Central memory CD8-positive, alpha-beta T cell (primary cell): ENCODE measurements around the gene TPRX1.
A peak's percentile ranks its signal among the peaks of the same experiment; 100 is the strongest.
"Not testable (repeated sequence)": the region's sequence is repeated elsewhere in the genome, so short reads cannot be mapped to it uniquely, and the experiment has no call there.

Experiments
- ATAC-seq: fragments of 150-1000 bp; cut with Tn5 transposase; replicated peaks from 2 replicates; pipeline ENCODE4 v1.10.0; 2022; ENCODE audit warnings: mild to moderate bottlenecking, moderate FRiP score, moderate number of reproducible peaks; ENCODE audit not compliant: poor library complexity, severe bottlenecking; ENCODE audit errors: extremely low read depth
- DNase-seq, 2 donors: peaks; one replicate each; pipeline ENCODE4 v3.0.0; 2021; ENCODE audit warnings: low spot score in 2 of 2
- H3K27ac Mint-ChIP-seq: one replicate; pipeline ENCODE4 v1.8.0; 2022; ENCODE audit warnings: low read depth, mild to moderate bottlenecking, moderate library complexity, mixed read lengths
- H3K27me3 Mint-ChIP-seq: one replicate; pipeline ENCODE4 v1.8.0; 2022; ENCODE audit warnings: mixed read lengths
- H3K36me3 Mint-ChIP-seq: one replicate; pipeline ENCODE4 v1.8.0; 2022; ENCODE audit warnings: mild to moderate bottlenecking, moderate library complexity, mixed read lengths; ENCODE audit not compliant: insufficient read depth
- H3K4me1 Mint-ChIP-seq: one replicate; pipeline ENCODE4 v1.8.0; 2022; ENCODE audit warnings: mixed read lengths
- H3K4me3 Mint-ChIP-seq: one replicate; pipeline ENCODE4 v1.8.0; 2022; ENCODE audit warnings: mild to moderate bottlenecking, moderate library complexity, mixed read lengths
- H3K9me3 Mint-ChIP-seq: one replicate; pipeline ENCODE4 v1.8.0; 2022; ENCODE audit warnings: mixed read lengths

Gene TPRX1

GRCh38 chr19:47804451-47804850 lies at the start of gene TPRX1:
TSS of gene TPRX1 (minus strand) at chr19:47804551. CDS start at chr19:47804539, 12 bp downstream.
- H3K27ac Mint-ChIP-seq, DNase-seq, H3K4me1 Mint-ChIP-seq, H3K9me3 Mint-ChIP-seq, H3K4me3 Mint-ChIP-seq, H3K27me3 Mint-ChIP-seq, H3K36me3 Mint-ChIP-seq, ATAC-seq: not testable (repeated sequence)

GRCh38 chr19:47853003-47853402 lies 48.7 kb upstream of the TPRX1 start:
- Mint-ChIP-seq H3K4me3 (no peak overlapping the region), H3K36me3 (peaks cover 2% of the 10 kb centered on the region), H3K4me1 (peaks cover 6% of the 10 kb centered on the region), H3K27me3 (peaks cover 72% of the 10 kb centered on the region), H3K27ac (no peak overlapping the region), H3K9me3 (no peaks in the 10 kb centered on the region)
- ATAC-seq = no peak
- DNase-seq = no peak

- H3K9me3 Mint-ChIP-seq = no peaks in the 10 kb centered on the region
- no peak for ATAC-seq
- peaks cover 6% of the 10 kb centered on the region for H3K4me1 Mint-ChIP-seq
- peaks cover 82% of the 10 kb centered on the region for H3K27me3 Mint-ChIP-seq
- peaks cover 2% of the 10 kb centered on the region for H3K36me3 Mint-ChIP-seq
- no peak overlapping the region for H3K27ac Mint-ChIP-seq
- no peak for DNase-seq
- peak overlapping the region; percentile 26 for H3K4me3 Mint-ChIP-seq
Measured at GRCh38 chr19:47848823-47849473, 44.6 kb upstream of the TPRX1 start.

- H3K4me3 Mint-ChIP-seq = no peak overlapping the region
- peaks cover 2% of the 10 kb centered on the region for H3K36me3 Mint-ChIP-seq
- peaks cover 82% of the 10 kb centered on the region for H3K27me3 Mint-ChIP-seq
- peaks cover 6% of the 10 kb centered on the region for H3K4me1 Mint-ChIP-seq
- ATAC-seq = no peak
- DNase-seq = no peak
- no peaks in the 10 kb centered on the region for H3K9me3 Mint-ChIP-seq
- H3K27ac Mint-ChIP-seq = no peak overlapping the region
Measured at GRCh38 chr19:47848425-47848822, 44.1 kb upstream of the TPRX1 start.

- Mint-ChIP-seq H3K27ac (no peak overlapping the region), H3K27me3 (peaks cover 57% of the 10 kb centered on the region), H3K9me3 (no peaks in the 10 kb centered on the region), H3K4me3 (no peak overlapping the region), H3K4me1 (no peaks in the 10 kb centered on the region), H3K36me3 (no peaks in the 10 kb centered on the region)
- no peak for DNase-seq
- ATAC-seq = no peak
Measured at GRCh38 chr19:47842941-47843340, 38.6 kb upstream of the TPRX1 start.

- Mint-ChIP-seq H3K4me3 (no peak overlapping the region), H3K9me3 (no peaks in the 10 kb centered on the region), H3K27ac (no peak overlapping the region), H3K36me3 (no peaks in the 10 kb centered on the region), H3K27me3 (peaks cover 38% of the 10 kb centered on the region), H3K4me1 (no peaks in the 10 kb centered on the region)
- DNase-seq = no peak
- no peak for ATAC-seq
Measured at GRCh38 chr19:47839913-47840312, 35.6 kb upstream of the TPRX1 start.

GRCh38 chr19:47839411-47839810 lies 35.1 kb upstream of the TPRX1 start:
- H3K27ac Mint-ChIP-seq = no peak overlapping the region
- ATAC-seq (no peak), DNase-seq (no peak)
- no peaks in the 10 kb centered on the region for H3K36me3 Mint-ChIP-seq
- no peak overlapping the region for H3K4me3 Mint-ChIP-seq
- H3K4me1 Mint-ChIP-seq = no peaks in the 10 kb centered on the region
- H3K27me3 Mint-ChIP-seq = peaks cover 33% of the 10 kb centered on the region
- no peaks in the 10 kb centered on the region for H3K9me3 Mint-ChIP-seq

GRCh38 chr19:47836038-47836437 lies 31.7 kb upstream of the TPRX1 start:
- DNase-seq = no peak
- no peak overlapping the region for H3K27ac Mint-ChIP-seq
- no peak for ATAC-seq
- no peak overlapping the region for H3K4me3 Mint-ChIP-seq
- H3K27me3 Mint-ChIP-seq = no peaks in the 10 kb centered on the region
- H3K36me3 Mint-ChIP-seq = no peaks in the 10 kb centered on the region
- H3K4me1 Mint-ChIP-seq = no peaks in the 10 kb centered on the region
- H3K9me3 Mint-ChIP-seq = no peaks in the 10 kb centered on the region

- Mint-ChIP-seq H3K4me3 (no peak overlapping the region), H3K27ac (no peak overlapping the region), H3K27me3 (no peaks in the 10 kb centered on the region), H3K36me3 (peaks cover 3% of the 10 kb centered on the region), H3K4me1 (no peaks in the 10 kb centered on the region), H3K9me3 (no peaks in the 10 kb centered on the region)
- no peak for ATAC-seq
- no peak for DNase-seq
Measured at GRCh38 chr19:47832723-47833122, 28.4 kb upstream of the TPRX1 start.

- peaks cover 20% of the 10 kb centered on the region for H3K27me3 Mint-ChIP-seq
- H3K9me3 Mint-ChIP-seq = no peaks in the 10 kb centered on the region
- no peak overlapping the region for H3K4me3 Mint-ChIP-seq
- DNase-seq (no peak), ATAC-seq (no peak)
- H3K4me1 Mint-ChIP-seq = no peaks in the 10 kb centered on the region
- H3K27ac Mint-ChIP-seq = no peak overlapping the region
- peaks cover 3% of the 10 kb centered on the region for H3K36me3 Mint-ChIP-seq
Measured at GRCh38 chr19:47826800-47827199, 22.4 kb upstream of the TPRX1 start.

GRCh38 chr19:47824396-47824795 lies 20.0 kb upstream of the TPRX1 start:
- Mint-ChIP-seq H3K27me3 (peaks cover 44% of the 10 kb centered on the region), H3K4me1 (no peaks in the 10 kb centered on the region), H3K9me3 (no peaks in the 10 kb centered on the region), H3K36me3 (no peaks in the 10 kb centered on the region), H3K27ac (no peak overlapping the region), H3K4me3 (no peak overlapping the region)
- ATAC-seq (no peak), DNase-seq (no peak)

GRCh38 chr19:47821460-47822020 lies 17.2 kb upstream of the TPRX1 start, which contains the start of gene CRX:
TSS of gene CRX (plus strand) at chr19:47821937. CDS start at chr19:47834444, 12,507 bp downstream.
- no peaks in the 10 kb centered on the region for H3K36me3 Mint-ChIP-seq
- ATAC-seq = no peak
- H3K9me3 Mint-ChIP-seq = no peaks in the 10 kb centered on the region
- no peaks in the 10 kb centered on the region for H3K4me1 Mint-ChIP-seq
- no peak within 1 kb of the TSS for H3K4me3 Mint-ChIP-seq
- peaks cover 53% of the 10 kb centered on the region for H3K27me3 Mint-ChIP-seq
- no peak for DNase-seq
- no peak within 1 kb of the TSS for H3K27ac Mint-ChIP-seq

- Mint-ChIP-seq H3K27me3 (peaks cover 51% of the 10 kb centered on the region), H3K9me3 (no peaks in the 10 kb centered on the region), H3K4me3 (no peak overlapping the region), H3K4me1 (no peaks in the 10 kb centered on the region), H3K36me3 (no peaks in the 10 kb centered on the region), H3K27ac (no peak overlapping the region)
- ATAC-seq = no peak
- DNase-seq = no peak
Measured at GRCh38 chr19:47820410-47820809, 16.1 kb upstream of the TPRX1 start.
